A673 (cell line): Measurements from ENCODE around the gene ELL. TPM values are rescaled to one million over a fixed set of nuclear protein-coding genes. Genes with fewer than 3 reads are reported as not detected.

Source experiments
- BruUV-seq: library from RNA; stranded (reverse); fragments of 400-500 nt; replicated peaks from 2 replicates; lab custom pipeline; 2021; lab: Mats Ljungman, UMichigan
- CTCF ChIA-PET: fragments of 300-600 bp; sonication (Branson Sonifier 250); formaldehyde crosslinking; loops from one replicate; lab custom pipeline; 2022; ENCODE audit warnings: antibody characterized with exemption; lab: Charles Lee
- POLR2A ChIA-PET: fragments of 300-600 bp; sonication (Branson Sonifier 250); formaldehyde crosslinking; loops from one replicate; lab custom pipeline; 2022; ENCODE audit warnings: antibody characterized with exemption; ENCODE audit not compliant: low non-redundant PET; lab: Charles Lee
- DNase-seq: peaks from one replicate; pipeline ENCODE4 v3.0.0-alpha.2; 2015; ENCODE audit warnings: low spot score
- H3K27ac ChIP-seq: fragments of 200-600 bp; sonication (generic); 2 replicates; pipeline ENCODE4 v1.5.1; 2016; ENCODE audit warnings: mixed run types, low read depth, mild to moderate bottlenecking, mixed read lengths, antibody characterized with exemption, low read length; ENCODE audit not compliant: poor library complexity, severe bottlenecking
- H3K27me3 ChIP-seq: fragments of 200-600 bp; sonication (generic); replicated peaks from 2 replicates; pipeline ENCODE4 v1.6.1; 2017; ENCODE audit warnings: mixed run types, low read depth, mild to moderate bottlenecking, mixed read lengths, antibody characterized with exemption, low read length; ENCODE audit not compliant: insufficient read depth, poor library complexity
- H3K36me3 ChIP-seq: fragments of 200-600 bp; sonication (generic); 2 replicates; pipeline ENCODE4 v1.6.1; 2016; ENCODE audit warnings: mixed run types, mild to moderate bottlenecking, mixed read lengths, antibody characterized with exemption, low read length; ENCODE audit not compliant: insufficient read depth, poor library complexity, severe bottlenecking
- H3K4me1 ChIP-seq: fragments of 200-600 bp; sonication (generic); 2 replicates; pipeline ENCODE4 v1.6.1; 2017; ENCODE audit warnings: mixed run types, mild to moderate bottlenecking, mixed read lengths, antibody characterized with exemption, low read length; ENCODE audit not compliant: insufficient read depth, poor library complexity, severe bottlenecking
- H3K4me3 ChIP-seq: fragments of 200-600 bp; sonication (generic); 2 replicates; pipeline ENCODE4 v1.5.1; 2016; ENCODE audit warnings: low read depth, mixed run types, mild to moderate bottlenecking, mixed read lengths, low read length; ENCODE audit not compliant: poor library complexity, severe bottlenecking
- H3K9me3 ChIP-seq: fragments of 200-600 bp; sonication (generic); 2 replicates; pipeline ENCODE4 v1.6.1; 2016; ENCODE audit warnings: mixed run types, low read depth, mild to moderate bottlenecking, mixed read lengths, antibody characterized with exemption, low read length; ENCODE audit not compliant: poor library complexity, severe bottlenecking
- EZH2 ChIP-seq: fragments of 200-600 bp; sonication (generic); IDR thresholded peaks from 2 replicates; pipeline ENCODE4 v1.6.1; 2017; ENCODE audit warnings: borderline replicate concordance, low read depth, mild to moderate bottlenecking, mixed read lengths, antibody characterized with exemption, low read length; ENCODE audit not compliant: poor library complexity, severe bottlenecking
- intact Hi-C: fragments of 100-400 bp; cut with micrococcal nuclease; formaldehyde crosslinking; loops from one replicate; pipeline ENCODE4 v1.10.0; 2022; ENCODE audit not compliant: unreplicated experiment
- total RNA-seq: library from RNA; stranded (reverse); gene quantifications from 2 replicates; pipeline ENCODE4 v1.2.3, GENCODE V29; 2021
- TF ChIP-seq, protein P1 (sequence below): fragments of 300-800, 200-600 bp; sonication (generic); conservative IDR thresholded peaks from 2 replicates; pipeline ENCODE4 v1.5.1; 2017; ENCODE audit warnings: low read depth, mild to moderate bottlenecking, antibody characterized with exemption, low read length, moderate library complexity, mixed read lengths

Gene ELL
- total RNA-seq, 1 experiment from 2014 or later: 16.4 TPM

DNA sequence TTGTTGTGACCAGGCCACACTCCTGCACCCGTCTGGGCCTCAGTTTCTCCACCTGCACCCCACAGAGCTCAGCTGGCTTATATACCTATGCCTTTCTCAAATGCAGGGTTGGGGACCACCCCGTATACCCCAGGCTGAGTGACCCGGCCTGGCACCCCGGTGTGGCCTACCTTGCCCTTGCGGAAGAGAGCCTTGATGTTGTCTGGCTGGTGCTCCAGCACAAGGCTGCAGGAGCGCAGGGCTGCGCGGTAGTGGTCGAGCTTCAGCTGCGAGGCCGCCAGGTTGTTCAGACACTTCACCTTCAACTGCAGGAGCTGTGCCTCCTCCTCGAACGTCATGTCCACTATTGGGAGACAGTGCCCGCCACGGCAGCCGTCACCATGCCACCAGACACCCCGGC lies 15.6 kb upstream of the ELL start:
- H3K36me3 ChIP-seq: peaks cover 64% of the 10 kb centered on the region
- TF ChIP-seq, protein P1, sequence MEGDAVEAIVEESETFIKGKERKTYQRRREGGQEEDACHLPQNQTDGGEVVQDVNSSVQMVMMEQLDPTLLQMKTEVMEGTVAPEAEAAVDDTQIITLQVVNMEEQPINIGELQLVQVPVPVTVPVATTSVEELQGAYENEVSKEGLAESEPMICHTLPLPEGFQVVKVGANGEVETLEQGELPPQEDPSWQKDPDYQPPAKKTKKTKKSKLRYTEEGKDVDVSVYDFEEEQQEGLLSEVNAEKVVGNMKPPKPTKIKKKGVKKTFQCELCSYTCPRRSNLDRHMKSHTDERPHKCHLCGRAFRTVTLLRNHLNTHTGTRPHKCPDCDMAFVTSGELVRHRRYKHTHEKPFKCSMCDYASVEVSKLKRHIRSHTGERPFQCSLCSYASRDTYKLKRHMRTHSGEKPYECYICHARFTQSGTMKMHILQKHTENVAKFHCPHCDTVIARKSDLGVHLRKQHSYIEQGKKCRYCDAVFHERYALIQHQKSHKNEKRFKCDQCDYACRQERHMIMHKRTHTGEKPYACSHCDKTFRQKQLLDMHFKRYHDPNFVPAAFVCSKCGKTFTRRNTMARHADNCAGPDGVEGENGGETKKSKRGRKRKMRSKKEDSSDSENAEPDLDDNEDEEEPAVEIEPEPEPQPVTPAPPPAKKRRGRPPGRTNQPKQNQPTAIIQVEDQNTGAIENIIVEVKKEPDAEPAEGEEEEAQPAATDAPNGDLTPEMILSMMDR: no peak
- TF ChIP-seq EZH2: no peak
- no peaks in the 10 kb centered on the region for H3K27me3 ChIP-seq
- intact Hi-C loops: no loop called here
- BruUV-seq: no TSS peak
- H3K4me1 ChIP-seq: peaks cover 4% of the 10 kb centered on the region
- POLR2A ChIA-PET: no interaction called here
- CTCF ChIA-PET: no interaction called here
- no peak overlapping the region for H3K4me3 ChIP-seq
- DNase-seq: no peak
- H3K9me3 ChIP-seq: no peaks in the 10 kb centered on the region
- no peak overlapping the region for H3K27ac ChIP-seq

DNA sequence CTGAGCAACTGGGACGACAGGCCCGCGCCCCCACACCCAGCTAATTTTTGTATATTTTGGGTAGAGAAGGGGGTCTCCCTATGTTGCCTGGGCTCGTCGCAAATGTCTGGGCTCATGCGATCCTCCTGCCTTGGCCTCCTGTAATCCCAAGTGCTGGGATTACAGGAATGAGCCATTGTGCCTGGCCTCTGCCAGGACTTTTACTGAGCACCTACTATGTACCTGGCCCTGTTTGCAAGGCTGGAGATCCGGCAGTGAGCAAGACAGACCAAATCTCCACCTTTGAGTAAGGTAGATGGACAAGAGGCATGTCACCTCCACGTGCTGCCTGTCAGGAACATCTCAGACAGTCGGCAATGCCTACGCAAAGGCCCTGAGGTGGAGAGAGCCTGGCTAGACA lies 14.6 kb upstream of the ELL start:
- ChIA-PET POLR2A (no interaction called here), CTCF (no interaction called here)
- no peak for DNase-seq
- H3K36me3 ChIP-seq: peaks cover 66% of the 10 kb centered on the region
- no peaks in the 10 kb centered on the region for H3K9me3 ChIP-seq
- no peak overlapping the region for H3K27ac ChIP-seq
- intact Hi-C loops: no loop called here
- TF ChIP-seq, protein P1: no peak
- TF ChIP-seq EZH2: no peak
- no peak overlapping the region for H3K4me3 ChIP-seq
- BruUV-seq: no TSS peak
- no peaks in the 10 kb centered on the region for H3K27me3 ChIP-seq
- no peaks in the 10 kb centered on the region for H3K4me1 ChIP-seq

DNA sequence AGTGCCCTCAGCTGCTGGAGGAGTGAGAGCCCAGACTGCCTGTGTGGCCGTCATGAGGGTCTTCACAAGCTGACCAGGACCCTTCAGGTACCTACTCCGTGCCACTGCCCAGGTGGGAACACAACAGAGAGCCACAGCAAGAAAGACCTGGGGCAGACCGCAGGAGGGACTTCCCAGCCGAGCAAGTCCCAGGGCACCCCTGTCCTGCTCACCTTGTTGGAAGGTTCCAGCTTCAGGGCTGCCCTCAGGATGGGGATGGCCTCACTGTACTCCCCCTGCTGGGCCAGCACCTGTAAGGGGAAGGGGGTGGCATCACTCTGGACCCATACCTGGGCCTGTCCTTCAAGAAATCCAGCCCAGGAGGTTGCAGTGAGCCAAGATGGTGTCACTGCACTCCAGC lies 11.2 kb upstream of the ELL start:
- DNase-seq: no peak
- no peaks in the 10 kb centered on the region for H3K9me3 ChIP-seq
- peaks cover 39% of the 10 kb centered on the region for H3K36me3 ChIP-seq
- intact Hi-C loops: no loop called here
- no peak overlapping the region for H3K4me3 ChIP-seq
- H3K4me1 ChIP-seq: no peaks in the 10 kb centered on the region
- no TSS peak for BruUV-seq
- no peak for TF ChIP-seq EZH2
- TF ChIP-seq, protein P1: no peak
- CTCF ChIA-PET: no interaction called here
- no peaks in the 10 kb centered on the region for H3K27me3 ChIP-seq
- POLR2A ChIA-PET: interaction anchor here (0.6 kb wide), 1 partner anchor 27 kb away, joined by 10 read pairs; no protein-coding TSS in a partner anchor
- no peak overlapping the region for H3K27ac ChIP-seq
